Cardiac muscle cell (in vitro differentiated cells and primary cell): ENCODE data around the gene MZT2A. TPM values are rescaled to one million over a fixed set of nuclear protein-coding genes. Genes with fewer than 3 reads are reported as not detected.
"Not testable (repeated sequence)": the region's sequence is repeated elsewhere in the genome, so short reads cannot be mapped to it uniquely, and the experiment has no call there.

Experiments
- DNase-seq, 2 donors: peaks; one replicate each; pipeline versions ENCODE4 v3.0.0 to v3.0.0-alpha.2; 2010 to 2017; ENCODE audit warnings: low read depth in 1 of 2, low spot score in 1 of 2
- H3K27ac ChIP-seq: fragments of 200-600 bp; sonication (generic); 2 replicates; pipeline ENCODE4 v1.5.1; 2016
- H3K27me3 ChIP-seq: fragments of 200-600 bp; sonication (generic); 2 replicates; pipeline ENCODE4 v1.6.0; 2016; ENCODE audit warnings: control low read depth
- H3K36me3 ChIP-seq: fragments of 200-600 bp; sonication (generic); 2 replicates; pipeline ENCODE4 v1.5.1; 2016; ENCODE audit warnings: control low read depth
- H3K4me1 ChIP-seq: fragments of 200-600 bp; sonication (generic); 2 replicates; pipeline ENCODE4 v1.8.1; 2017; ENCODE audit warnings: low read depth, mild to moderate bottlenecking, mixed run types
- H3K4me3 ChIP-seq: fragments of 200-600 bp; sonication (generic); 2 replicates; pipeline ENCODE4 v1.5.1; 2016; ENCODE audit warnings: mild to moderate bottlenecking
- H3K9me3 ChIP-seq: fragments of 200-600 bp; sonication (generic); 2 replicates; pipeline ENCODE4 v1.5.1; 2017; ENCODE audit warnings: low read depth, mild to moderate bottlenecking, control low read depth
- CTCF ChIP-seq: IDR thresholded peaks from 2 replicates; pipeline ENCODE4 v1.5.1; 2012; ENCODE audit warnings: low read depth, mild to moderate bottlenecking, low read length
- polyA plus RNA-seq: library from polyadenylated mRNA; unstranded; fragments of >200 nt; fragmentation: Nextera tagmentation; extraction: Ambion mirVana; gene quantifications from 2 replicates; pipeline ENCODE4 v1.2.1, GENCODE V29; 2016
- total RNA-seq: library from RNA; depleted of rRNA; stranded (reverse); fragments of >200 nt; gene quantifications from 2 replicates; pipeline ENCODE4 v1.2.3, GENCODE V29; 2016

The MZT2A gene
- total and polyA plus RNA-seq, 2 experiments from 2014 or later: 146 to 233 TPM

DNA sequence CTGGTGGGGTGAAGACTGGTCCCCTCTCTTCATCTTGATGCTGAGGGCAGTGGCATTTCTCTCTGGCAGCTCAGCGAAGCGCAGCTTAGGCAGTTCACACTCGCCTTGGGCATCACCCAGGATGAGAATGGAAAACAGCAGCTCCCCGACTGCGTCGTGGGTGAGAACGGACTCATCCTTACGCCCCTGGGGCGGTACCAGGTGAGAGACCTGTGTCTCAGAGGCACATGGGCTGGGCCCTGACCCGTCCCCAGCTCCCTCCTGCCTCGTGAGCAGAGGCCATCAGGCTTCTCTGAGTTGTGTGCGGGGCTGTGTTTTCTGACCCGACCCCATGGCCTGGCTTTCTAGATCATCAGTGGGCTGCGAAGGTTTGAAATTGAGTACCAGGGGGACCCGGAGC, 27.3 kb upstream of the MZT2A start:
- no peaks in the 10 kb centered on the region for H3K9me3 ChIP-seq
- H3K36me3 ChIP-seq: no peaks in the 10 kb centered on the region
- no peak for DNase-seq
- H3K27me3 ChIP-seq: no peaks in the 10 kb centered on the region
- no peak overlapping the region for H3K27ac ChIP-seq
- no peak for TF ChIP-seq CTCF
- H3K4me3 ChIP-seq: no peak overlapping the region
- H3K4me1 ChIP-seq: no peaks in the 10 kb centered on the region

- H3K36me3 ChIP-seq, H3K9me3 ChIP-seq, H3K27me3 ChIP-seq, H3K27ac ChIP-seq, H3K4me1 ChIP-seq, DNase-seq, H3K4me3 ChIP-seq: not testable (repeated sequence)
Observed at GRCh38 chr2:131518531-131518930, 26.3 kb upstream of the MZT2A start.

GRCh38 chr2:131517856-131518255, 25.7 kb upstream of the MZT2A start:
- not testable (repeated sequence) for H3K27ac ChIP-seq, DNase-seq, H3K9me3 ChIP-seq, H3K36me3 ChIP-seq, H3K27me3 ChIP-seq, H3K4me3 ChIP-seq, H3K4me1 ChIP-seq

GRCh38 chr2:131517106-131517831, 25.1 kb upstream of the MZT2A start:
- DNase-seq: no peak
- no peak for TF ChIP-seq CTCF

DNA sequence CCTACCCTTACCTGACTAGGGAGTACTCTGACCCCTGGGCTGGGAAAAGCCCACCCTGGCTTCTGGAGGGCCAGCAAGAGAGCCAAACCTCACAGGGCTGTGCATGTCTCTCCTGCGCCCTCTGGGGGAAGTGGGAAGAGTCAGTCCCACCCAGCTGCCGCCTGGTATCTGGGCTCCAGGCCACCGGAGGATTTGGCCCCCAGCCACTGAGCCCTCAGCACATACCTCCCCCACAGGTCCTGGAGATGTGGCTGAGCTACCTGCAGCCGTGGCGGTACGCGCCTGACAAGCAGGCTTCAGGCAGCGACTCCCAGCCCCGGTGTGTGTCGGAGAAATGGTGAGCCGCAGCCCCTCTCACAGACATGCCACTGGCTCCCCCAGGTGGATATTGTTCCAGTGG, 24.4 kb upstream of the MZT2A start:
- peak; percentile 6 to 29 for DNase-seq
- H3K27ac ChIP-seq, H3K4me3 ChIP-seq, H3K9me3 ChIP-seq, H3K36me3 ChIP-seq, H3K27me3 ChIP-seq, H3K4me1 ChIP-seq: not testable (repeated sequence)
- TF ChIP-seq CTCF: peak; percentile 39

More at GRCh38 chr2:131517106-131517831, 25.1 kb upstream of the MZT2A start:
- H3K27ac ChIP-seq: no peak overlapping the region
- H3K4me3 ChIP-seq: no peak overlapping the region
- H3K4me1 ChIP-seq: no peaks in the 10 kb centered on the region
- H3K9me3 ChIP-seq: no peaks in the 10 kb centered on the region
- no peaks in the 10 kb centered on the region for H3K27me3 ChIP-seq
- H3K36me3 ChIP-seq: no peaks in the 10 kb centered on the region

DNA sequence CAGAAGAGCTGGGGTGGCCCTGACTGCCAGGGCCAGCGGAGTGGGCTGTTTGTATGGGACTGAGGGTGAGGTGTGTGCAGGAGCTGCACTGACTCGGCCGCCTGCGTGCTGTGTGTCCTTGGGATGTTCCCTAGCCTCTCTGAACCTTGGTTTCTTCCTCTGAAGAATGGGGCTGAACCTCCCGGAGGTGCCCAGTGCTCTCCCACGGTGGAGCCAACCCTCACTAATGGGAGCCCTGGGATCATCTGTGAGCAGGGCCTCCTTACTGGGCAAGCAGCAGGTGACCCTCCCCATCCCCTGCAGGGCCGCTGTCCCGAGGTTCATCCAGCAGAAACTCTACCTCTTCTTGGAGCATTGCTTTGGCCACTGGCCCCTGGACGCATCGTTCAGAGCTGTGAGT, 23.8 kb upstream of the MZT2A start:
- H3K36me3 ChIP-seq: no peaks in the 10 kb centered on the region
- H3K27me3 ChIP-seq: no peaks in the 10 kb centered on the region
- DNase-seq: no peak
- TF ChIP-seq CTCF: no peak
- no peaks in the 10 kb centered on the region for H3K9me3 ChIP-seq
- no peak overlapping the region for H3K4me3 ChIP-seq
- H3K27ac ChIP-seq: no peak overlapping the region
- H3K4me1 ChIP-seq: no peaks in the 10 kb centered on the region

DNA sequence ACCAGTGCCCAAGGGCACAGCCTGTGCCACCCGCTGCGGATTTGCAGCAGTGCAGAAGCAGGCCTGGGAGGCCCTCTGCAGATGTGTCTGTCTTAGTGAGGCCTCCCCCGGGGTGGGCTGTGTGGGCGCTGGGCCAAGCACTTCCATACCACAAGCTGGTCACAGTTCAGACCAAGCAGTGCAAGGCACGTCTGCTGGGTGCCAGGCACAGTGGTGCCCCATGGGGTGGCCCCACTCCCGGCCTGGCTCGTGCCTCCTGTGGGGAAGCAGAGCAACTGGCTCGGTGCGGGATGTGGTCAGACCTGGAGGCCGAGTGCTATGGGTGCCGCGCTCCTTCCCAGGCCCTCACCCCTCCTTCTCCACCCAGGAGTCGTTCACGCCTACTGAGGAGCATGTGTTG, 23.0 kb upstream of the MZT2A start:
- not testable (repeated sequence) for H3K27me3 ChIP-seq, H3K36me3 ChIP-seq, H3K27ac ChIP-seq, H3K4me3 ChIP-seq, H3K9me3 ChIP-seq, DNase-seq, H3K4me1 ChIP-seq

GRCh38 chr2:131514408-131515166, 22.4 kb upstream of the MZT2A start:
- H3K9me3 ChIP-seq, DNase-seq, H3K4me1 ChIP-seq, H3K27me3 ChIP-seq, H3K36me3 ChIP-seq, H3K27ac ChIP-seq, H3K4me3 ChIP-seq: not testable (repeated sequence)

GRCh38 chr2:131511969-131512870, 20.0 kb upstream of the MZT2A start:
- not testable (repeated sequence) for H3K36me3 ChIP-seq, H3K27me3 ChIP-seq, H3K4me3 ChIP-seq, H3K9me3 ChIP-seq, DNase-seq, H3K27ac ChIP-seq, H3K4me1 ChIP-seq
